HepG2 (cell line): ENCODE results near the gene ST6GALNAC3. TPM values are rescaled to one million over a fixed set of nuclear protein-coding genes. Genes with fewer than 3 reads are reported as not detected.

ENCODE experiments used
- ATAC-seq: fragments of 200-7000 bp; cut with Tn5 transposase; 3 replicates; pipeline ENCODE4 v1.9.1; 2020; ENCODE audit warnings: mild to moderate bottlenecking, moderate library complexity
- BruUV-seq: library from RNA; stranded (reverse); fragments of 400-500 nt; replicated peaks from 2 replicates; lab custom pipeline; 2021; lab: Mats Ljungman, UMichigan
- CTCF ChIA-PET: fragments of 300-600 bp; formaldehyde crosslinking; extraction: SDS; loops from one replicate; lab custom pipeline; 2021; ENCODE audit warnings: low total read pairs, inconsistent platforms, low intra/inter-chr PET ratio; lab: Yijun Ruan, JAX
- POLR2A ChIA-PET: fragments of 350-600 bp; sonication (Branson Sonifier 250); formaldehyde crosslinking; loops from one replicate; lab custom pipeline; 2020; ENCODE audit warnings: antibody characterized with exemption, inconsistent platforms; lab: Yijun Ruan, JAX
- DNase-seq: peaks from one replicate; pipeline ENCODE4 v3.0.0-alpha.2; 2015; ENCODE audit warnings: low spot score
- FAIRE-seq: peaks from 3 replicates; lab custom pipeline; 2011; peaks lifted over from hg19 to GRCh38; lab: Jason Lieb, UNC
- H2AFZ ChIP-seq: one replicate; pipeline ENCODE4 v1.6.1; 2011; ENCODE audit warnings: low read length, inconsistent platforms
- H3K27ac ChIP-seq: fragments of 300-600 bp; 3 replicates; pipeline ENCODE4 v1.8.0; 2011; ENCODE audit warnings: mixed run types, mild to moderate bottlenecking, mixed read lengths, low read length, inconsistent platforms; ENCODE audit not compliant: insufficient read depth; ENCODE audit errors: extremely low read length
- H3K27me3 ChIP-seq, 2 experiments: fragments of 200-600 bp in 1 of 2; 2 replicates in 1 of 2; 3 replicates in 1 of 2; pipeline versions ENCODE4 v1.6.0 to v1.8.0; 2011; ENCODE audit warnings: low read length in 2 of 2, mild to moderate bottlenecking in 2 of 2, moderate library complexity in 2 of 2, inconsistent platforms in 1 of 2; ENCODE audit not compliant: insufficient read depth in 2 of 2, control insufficient read depth in 1 of 2
- H3K36me3 ChIP-seq, 2 experiments: fragments of 200-600 bp in 1 of 2; replicated peaks in 1 of 2; 2 replicates in 1 of 2; 3 replicates in 1 of 2; pipeline versions ENCODE4 v1.5.1 to v1.8.0; 2011; ENCODE audit warnings: low read length in 2 of 2, inconsistent platforms in 1 of 2; ENCODE audit not compliant: insufficient read depth in 2 of 2, control insufficient read depth in 1 of 2
- H3K4me1 ChIP-seq: 2 replicates; pipeline ENCODE4 v1.5.1; 2012; ENCODE audit warnings: low read length, inconsistent platforms; ENCODE audit not compliant: insufficient read depth
- H3K4me2 ChIP-seq: 2 replicates; pipeline ENCODE4 v1.6.0; 2011; ENCODE audit warnings: low read depth, low read length, inconsistent platforms
- H3K4me3 ChIP-seq, 3 experiments: fragments of 200-600 bp in 1 of 3; sonication (generic), shearing (Covaris generic) in 1 of 3; replicated peaks in 1 of 3; 2 replicates each; pipeline ENCODE4 v1.5.1; 2011 to 2016; ENCODE audit warnings: low read length in 3 of 3, inconsistent platforms in 2 of 3, low read depth in 2 of 3, mild to moderate bottlenecking in 2 of 3, control low read depth in 1 of 3, mixed read lengths in 1 of 3; ENCODE audit not compliant: insufficient read depth in 1 of 3
- H3K79me2 ChIP-seq: one replicate; pipeline ENCODE4 v1.6.1; 2011; ENCODE audit warnings: low read length, inconsistent platforms; ENCODE audit not compliant: insufficient read depth
- H3K9ac ChIP-seq: 2 replicates; pipeline ENCODE4 v1.6.0; 2011; ENCODE audit warnings: mild to moderate bottlenecking, low read depth, low read length, inconsistent platforms; ENCODE audit not compliant: insufficient read depth
- H3K9me3 ChIP-seq: 2 replicates; pipeline ENCODE4 v1.5.1; 2012; ENCODE audit warnings: mild to moderate bottlenecking, low read length
- H4K20me1 ChIP-seq: 2 replicates; pipeline ENCODE4 v1.6.0; 2011; ENCODE audit warnings: inconsistent platforms, mild to moderate bottlenecking, low read length, moderate library complexity; ENCODE audit not compliant: insufficient read depth
- CBFB ChIP-seq: sonication (generic); formaldehyde crosslinking; IDR thresholded peaks from 2 replicates; pipeline ENCODE4 v1.4.0; 2020; ENCODE audit warnings: missing genetic modification reagents
- CREM ChIP-seq, 2 experiments: sonication (generic) in 1 of 2; formaldehyde crosslinking in 1 of 2; IDR thresholded peaks; 2 replicates each; pipeline versions ENCODE4 v1.4.0 to v1.6.1; 2016 to 2020; ENCODE audit warnings: antibody characterized with exemption in 1 of 2, mild to moderate bottlenecking in 1 of 2, missing genetic modification reagents in 1 of 2
- DMTF1 ChIP-seq: sonication (generic); formaldehyde crosslinking; IDR thresholded peaks from 2 replicates; pipeline ENCODE4 v1.4.0; 2020; ENCODE audit warnings: mild to moderate bottlenecking, missing genetic modification reagents
- GABPA ChIP-seq, 2 experiments: IDR thresholded peaks; 2 replicates each; pipeline ENCODE4 v1.6.1; 2011 to 2016; ENCODE audit warnings: low read depth in 2 of 2, low read length in 1 of 2, missing biosample characterization in 1 of 2, missing genetic modification characterization in 1 of 2
- HNRNPK ChIP-seq: fragments of 200-400 bp; formaldehyde crosslinking; IDR thresholded peaks from 2 replicates; pipeline ENCODE4 v1.6.1; 2018; ENCODE audit warnings: low read length, low read depth, moderate library complexity, mild to moderate bottlenecking; ENCODE audit not compliant: poor library complexity, severe bottlenecking
- MIXL1 ChIP-seq: IDR thresholded peaks from 2 replicates; pipeline ENCODE4 v1.6.1; 2016
- MTERF4 ChIP-seq: sonication (generic); formaldehyde crosslinking; IDR thresholded peaks from 2 replicates; pipeline ENCODE4 v1.8.0; 2023; ENCODE audit warnings: mild to moderate bottlenecking, missing genetic modification reagents
- PRDM10 ChIP-seq: sonication (generic); formaldehyde crosslinking; IDR thresholded peaks from 2 replicates; pipeline ENCODE4 v1.4.0; 2020; ENCODE audit warnings: low read depth, missing genetic modification reagents
- RXRB ChIP-seq: IDR thresholded peaks from 2 replicates; pipeline ENCODE4 v1.6.1; 2016; ENCODE audit warnings: borderline replicate concordance, missing genetic modification reagents, missing compliant biosample characterization
- TEAD3 ChIP-seq: optimal IDR thresholded peaks from 2 replicates; pipeline ENCODE3; 2016; ENCODE audit warnings: borderline replicate concordance
- ZNF354B ChIP-seq: sonication (generic); formaldehyde crosslinking; IDR thresholded peaks from 2 replicates; pipeline ENCODE4 v1.8.0; 2022; ENCODE audit warnings: mild to moderate bottlenecking, missing genetic modification reagents
- ZNF839 ChIP-seq: sonication (generic); formaldehyde crosslinking; IDR thresholded peaks from 2 replicates; pipeline ENCODE4 v1.4.0; 2020; ENCODE audit warnings: missing genetic modification reagents, mild to moderate bottlenecking, borderline replicate concordance
- ZSCAN5A ChIP-seq: sonication (generic); formaldehyde crosslinking; IDR thresholded peaks from 2 replicates; pipeline ENCODE4 v1.8.0; 2022; ENCODE audit warnings: mild to moderate bottlenecking, missing genetic modification reagents, borderline replicate concordance
- WGBS: methylation state at CpG from one replicate; pipeline ENCODE4 v1.1.6; 2017; ENCODE audit warnings: low lambda C conversion rate; 5-methylcytosine and 5-hydroxymethylcytosine counted together
- in situ Hi-C: cut with HindIII; loops from 2 replicates; pipeline ENCODE4 v1.10.0; 2017; ENCODE audit warnings: low pct_unique_long_range_greater_than_20kb; ENCODE audit not compliant: extremely low pct_ligation_motif_present
- intact Hi-C: fragments of 100-400 bp; cut with micrococcal nuclease; formaldehyde crosslinking; loops from one replicate; pipeline ENCODE4 v1.10.0; 2022; ENCODE audit not compliant: unreplicated experiment
- polyA plus RNA-seq, 8 experiments: library from polyadenylated mRNA; depleted of rRNA in 3 of 8; stranded (reverse) in 7 of 8; unstranded in 1 of 8; fragments of >200 nt; fragmentation: Illumina TruSeq in 4 of 8; extraction: Trizol in 4 of 8; gene quantifications; 2 replicates each; pipeline versions ENCODE4 v1.2.1 to v1.2.3, GENCODE V29; 2011 to 2016; ENCODE audit warnings: low read depth in 4 of 8, missing spikeins in 1 of 8, mixed read lengths in 1 of 8; ENCODE audit not compliant: insufficient read depth in 1 of 8
- total RNA-seq, 5 experiments: library from RNA; depleted of rRNA; stranded (reverse); fragments of >200 nt; fragmentation: Illumina TruSeq; extraction: Trizol; gene quantifications; 2 replicates each; pipeline ENCODE4 v1.2.3, GENCODE V29; 2016; ENCODE audit warnings: low read depth in 1 of 5

Gene ST6GALNAC3
- total and polyA plus RNA-seq, 2 of the 13 experiments (the other 11 are each of a cell fraction or from before 2014, with no cell fraction given) = not detected

- in situ Hi-C loops (loop anchor here (5.0 kb wide), 1 partner anchor 988 kb away; no protein-coding TSS in a partner anchor), intact Hi-C loops (loop anchor here (1.0 to 5.0 kb wide), 7 partner anchors 162 to 1158 kb away; no protein-coding TSS in a partner anchor)
- peak overlapping the region; percentile 96 for H2AFZ ChIP-seq
- no peaks in the 10 kb centered on the region for H4K20me1 ChIP-seq
- peak; percentile 99 for ATAC-seq
- CTCF ChIA-PET = interaction anchor here (1.3 to 1.7 kb wide), 2 partner anchors 971 to 989 kb away, joined by 3 to 11 read pairs; no protein-coding TSS in a partner anchor
- H3K4me3 ChIP-seq = peak overlapping the region in 2 of 3 experiments; percentile 35 to 51; a peak in 3 of 6 replicates
- POLR2A ChIA-PET = no interaction called here
- peak; percentile 75 for FAIRE-seq
- H3K36me3 ChIP-seq = no peaks in the 10 kb centered on the region
- BruUV-seq = no TSS peak
- H3K27ac ChIP-seq = no peak overlapping the region
- 7% methylated on average over 16 of the region's 17 CpGs for WGBS
- no peaks in the 10 kb centered on the region for H3K79me2 ChIP-seq
- no peak overlapping the region; the same call in 1 of the 2 replicates for H3K9ac ChIP-seq
- no peaks in the 10 kb centered on the region; a peak in 1 of 5 replicates for H3K27me3 ChIP-seq
- peaks cover 10% of the 10 kb centered on the region for H3K4me1 ChIP-seq
- no peaks in the 10 kb centered on the region for H3K9me3 ChIP-seq
- peak; percentile 59 for DNase-seq
- H3K4me2 ChIP-seq = peak overlapping the region; percentile 84
- TF ChIP-seq GABPA (IDR thresholded peaks at IDR 0.05; ENCODE audit: low read depth, low read length) (no peak), GABPA (CRISPR knock-in tag; IDR thresholded peaks at IDR 0.05; ENCODE audit: low read depth) (0 out of 2 replicates have a peak, but pooled peaks have one; percentile 7), ZSCAN5A (CRISPR knock-in tag) (0 out of 2 replicates have a peak, but pooled peaks have one; percentile 33), ZNF354B (CRISPR knock-in tag) (no peak), CBFB (no peak), TEAD3 (peak; percentile 9), RXRB (CRISPR knock-in tag) (peak; percentile 52; the same call in 1 of the 2 replicates), PRDM10 (CRISPR knock-in tag) (no peak), CREM (IDR thresholded peaks at IDR 0.05) (no peak), CREM (CRISPR knock-in tag; IDR thresholded peaks at IDR 0.05) (no peak), MIXL1 (CRISPR knock-in tag) (0 out of 2 replicates have a peak, but pooled peaks have one; percentile 31), ZNF839 (CRISPR knock-in tag) (no peak), MTERF4 (no peak), HNRNPK (no peak), DMTF1 (CRISPR knock-in tag) (no peak)
These were observed 79.8 kb downstream of the ST6GALNAC3 start for GRCh38 chr1:76154206-76154956.
